ENCODE measurements around the gene YTHDC2.

The YTHDC2 gene

DNA sequence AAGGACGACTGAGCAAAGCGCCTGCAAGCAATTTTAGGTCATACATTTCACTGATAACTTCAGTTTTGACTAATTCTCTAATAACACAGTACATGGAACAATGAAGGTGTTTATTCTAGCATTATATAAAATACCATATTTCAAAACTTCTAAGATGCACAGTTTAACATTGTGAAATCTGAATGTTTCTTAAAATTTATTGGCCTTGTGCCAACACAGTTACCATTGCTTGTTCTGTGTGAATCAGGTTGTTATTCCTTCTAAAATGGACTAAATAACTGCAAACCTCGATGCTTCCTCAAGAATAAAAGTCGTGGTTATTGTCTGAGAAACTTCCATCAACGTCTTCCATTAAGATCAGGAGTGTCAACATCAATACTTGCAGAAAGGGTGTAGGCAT lies 33.3 kb upstream of the YTHDC2 start:
- Histone ChIP-seq H3K9me3 (ENCODE audit: low read length) (no peaks in the 10 kb centered on the region), H3K9ac (ENCODE audit: low read length) (no peak overlapping the region), H3K36me3 (ENCODE audit: insufficient read depth, low read length) (no peaks in the 10 kb centered on the region), H3K4me1 (ENCODE audit: insufficient read depth, low read length, severe bottlenecking) (no peaks in the 10 kb centered on the region), H3K9me2 (ENCODE audit: low read depth, low read length) (no peaks in the 10 kb centered on the region), H3K27ac (ENCODE audit: low read depth, low read length, poor library complexity, severe bottlenecking) (no peak overlapping the region), H3K4me2 (ENCODE audit: low read length) (no peak overlapping the region), H3F3A (ENCODE audit: insufficient read depth, low read length) (no peaks in the 10 kb centered on the region), H3K27me3 (ENCODE audit: insufficient read depth, low read length) (no peaks in the 10 kb centered on the region), H4K20me1 (ENCODE audit: insufficient read depth, low read length) (no peaks in the 10 kb centered on the region), H2AFZ (ENCODE audit: low read length) (no peak overlapping the region), H3K79me2 (ENCODE audit: insufficient read depth, low read length) (no peaks in the 10 kb centered on the region), H3K4me3 (ENCODE audit: low read depth, low read length, poor library complexity, severe bottlenecking) (no peak overlapping the region)
- TF ChIP-seq EZH2 (IDR thresholded peaks at IDR 0.05; ENCODE audit: borderline replicate concordance, low read length) = no peak
- TF ChIP-seq, protein P1, sequence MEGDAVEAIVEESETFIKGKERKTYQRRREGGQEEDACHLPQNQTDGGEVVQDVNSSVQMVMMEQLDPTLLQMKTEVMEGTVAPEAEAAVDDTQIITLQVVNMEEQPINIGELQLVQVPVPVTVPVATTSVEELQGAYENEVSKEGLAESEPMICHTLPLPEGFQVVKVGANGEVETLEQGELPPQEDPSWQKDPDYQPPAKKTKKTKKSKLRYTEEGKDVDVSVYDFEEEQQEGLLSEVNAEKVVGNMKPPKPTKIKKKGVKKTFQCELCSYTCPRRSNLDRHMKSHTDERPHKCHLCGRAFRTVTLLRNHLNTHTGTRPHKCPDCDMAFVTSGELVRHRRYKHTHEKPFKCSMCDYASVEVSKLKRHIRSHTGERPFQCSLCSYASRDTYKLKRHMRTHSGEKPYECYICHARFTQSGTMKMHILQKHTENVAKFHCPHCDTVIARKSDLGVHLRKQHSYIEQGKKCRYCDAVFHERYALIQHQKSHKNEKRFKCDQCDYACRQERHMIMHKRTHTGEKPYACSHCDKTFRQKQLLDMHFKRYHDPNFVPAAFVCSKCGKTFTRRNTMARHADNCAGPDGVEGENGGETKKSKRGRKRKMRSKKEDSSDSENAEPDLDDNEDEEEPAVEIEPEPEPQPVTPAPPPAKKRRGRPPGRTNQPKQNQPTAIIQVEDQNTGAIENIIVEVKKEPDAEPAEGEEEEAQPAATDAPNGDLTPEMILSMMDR (IDR thresholded peaks at IDR 0.05; ENCODE audit: low read length) = no peak

GRCh38 chr5:113487416-113487780 lies 26.1 kb upstream of the YTHDC2 start:
- Histone ChIP-seq H3K9me2 (ENCODE audit: low read depth, low read length) (no peaks in the 10 kb centered on the region), H3K4me2 (ENCODE audit: low read length) (no peak overlapping the region), H3K4me3 (ENCODE audit: low read depth, low read length, poor library complexity, severe bottlenecking) (no peak overlapping the region), H4K20me1 (ENCODE audit: insufficient read depth, low read length) (no peaks in the 10 kb centered on the region), H2AFZ (ENCODE audit: low read length) (no peak overlapping the region), H3F3A (ENCODE audit: insufficient read depth, low read length) (no peaks in the 10 kb centered on the region), H3K36me3 (ENCODE audit: insufficient read depth, low read length) (no peaks in the 10 kb centered on the region), H3K79me2 (ENCODE audit: insufficient read depth, low read length) (no peaks in the 10 kb centered on the region), H3K4me1 (ENCODE audit: insufficient read depth, low read length, severe bottlenecking) (no peaks in the 10 kb centered on the region), H3K9me3 (ENCODE audit: low read length) (peaks cover 7% of the 10 kb centered on the region; the same call in 1 of the 2 replicates), H3K27ac (ENCODE audit: low read depth, low read length, poor library complexity, severe bottlenecking) (no peak overlapping the region), H3K9ac (ENCODE audit: low read length) (no peak overlapping the region), H3K27me3 (ENCODE audit: insufficient read depth, low read length) (no peaks in the 10 kb centered on the region)
- no peak for TF ChIP-seq EZH2 (IDR thresholded peaks at IDR 0.05; ENCODE audit: borderline replicate concordance, low read length)
- TF ChIP-seq, protein P1 (IDR thresholded peaks at IDR 0.05; ENCODE audit: low read length) = no peak

- Histone ChIP-seq H3K4me1 (ENCODE audit: insufficient read depth, low read length, severe bottlenecking) (no peaks in the 10 kb centered on the region), H3K4me2 (ENCODE audit: low read length) (no peak within 1 kb of the TSS), H2AFZ (ENCODE audit: low read length) (no peak within 1 kb of the TSS), H3K9me3 (ENCODE audit: low read length) (peaks cover 7% of the 10 kb centered on the region; the same call in 1 of the 2 replicates), H3K4me3 (ENCODE audit: low read depth, low read length, poor library complexity, severe bottlenecking) (no peak within 1 kb of the TSS), H4K20me1 (ENCODE audit: insufficient read depth, low read length) (no peaks in the 10 kb centered on the region), H3K79me2 (ENCODE audit: insufficient read depth, low read length) (no peaks in the 10 kb centered on the region), H3F3A (ENCODE audit: insufficient read depth, low read length) (no peaks in the 10 kb centered on the region), H3K27me3 (ENCODE audit: insufficient read depth, low read length) (no peaks in the 10 kb centered on the region), H3K9me2 (ENCODE audit: low read depth, low read length) (no peaks in the 10 kb centered on the region), H3K27ac (ENCODE audit: low read depth, low read length, poor library complexity, severe bottlenecking) (no peak within 1 kb of the TSS), H3K36me3 (ENCODE audit: insufficient read depth, low read length) (no peaks in the 10 kb centered on the region), H3K9ac (ENCODE audit: low read length) (no peak within 1 kb of the TSS)
- TF ChIP-seq EZH2 (IDR thresholded peaks at IDR 0.05; ENCODE audit: borderline replicate concordance, low read length) = no peak
- TF ChIP-seq, protein P1 (IDR thresholded peaks at IDR 0.05; ENCODE audit: low read length) = no peak
Measured at GRCh38 chr5:113487781-113488644, 25.5 kb upstream of the YTHDC2 start, which contains the start of gene MCC. Gene MCC, minus strand, starts transcription at chr5:113488453.

All from OCI-LY1 (cell line).